H9 (cell line): Measurements from ENCODE around the gene PRR20G. TPM values are rescaled to one million over a fixed set of nuclear protein-coding genes. Genes with fewer than 3 reads are reported as not detected.

Experiments
- DNase-seq: peaks from one replicate; pipeline ENCODE4 v3.0.0-alpha.2; 2017
- H2AFZ ChIP-seq: one replicate; pipeline ENCODE4 v1.6.1; 2013; ENCODE audit warnings: mild to moderate bottlenecking, low read length, control low read depth, moderate library complexity
- H2AK5ac ChIP-seq: 2 replicates; pipeline ENCODE4 v1.6.1; 2013; ENCODE audit warnings: low read length, control low read depth, mixed read lengths; ENCODE audit not compliant: insufficient read length
- H2BK120ac ChIP-seq: one replicate; pipeline ENCODE4 v1.6.1; 2013; ENCODE audit warnings: low read depth, mild to moderate bottlenecking, low read length, control low read depth, inconsistent platforms; ENCODE audit not compliant: poor library complexity, severe bottlenecking
- H2BK12ac ChIP-seq: 2 replicates; pipeline ENCODE4 v1.6.1; 2013; ENCODE audit warnings: low read length, control low read depth, mixed read lengths, low read depth; ENCODE audit not compliant: insufficient read length
- H2BK15ac ChIP-seq: 2 replicates; pipeline ENCODE4 v1.6.1; 2013; ENCODE audit warnings: low read depth, low read length, control low read depth
- H2BK20ac ChIP-seq: one replicate; pipeline ENCODE4 v1.6.1; 2013; ENCODE audit warnings: low read depth, mild to moderate bottlenecking, low read length, control low read depth, inconsistent platforms; ENCODE audit not compliant: poor library complexity, severe bottlenecking
- H2BK5ac ChIP-seq: 2 replicates; pipeline ENCODE4 v1.6.1; 2013; ENCODE audit warnings: low read length, control low read depth, mixed read lengths; ENCODE audit not compliant: insufficient read length
- H3K14ac ChIP-seq: 2 replicates; pipeline ENCODE4 v1.6.1; 2013; ENCODE audit warnings: low read length, control low read depth; ENCODE audit not compliant: insufficient read depth
- H3K18ac ChIP-seq: 2 replicates; pipeline ENCODE4 v1.6.1; 2013; ENCODE audit warnings: low read depth, mild to moderate bottlenecking, mixed read lengths, low read length, control low read depth; ENCODE audit not compliant: insufficient read length
- H3K23ac ChIP-seq: 2 replicates; pipeline ENCODE4 v1.6.1; 2013; ENCODE audit warnings: low read length, control low read depth, mixed read lengths, low read depth; ENCODE audit not compliant: insufficient read length
- H3K23me2 ChIP-seq: 2 replicates; pipeline ENCODE4 v1.6.1; 2013; ENCODE audit warnings: low read depth, mild to moderate bottlenecking, mixed read lengths, low read length, control low read depth; ENCODE audit not compliant: insufficient read length, poor library complexity, severe bottlenecking
- H3K27ac ChIP-seq: 2 replicates; pipeline ENCODE4 v1.5.1; 2013; ENCODE audit warnings: low read length, control low read depth, mixed read lengths, low read depth; ENCODE audit not compliant: insufficient read length
- H3K27me3 ChIP-seq: 2 replicates; pipeline ENCODE4 v1.6.1; 2013; ENCODE audit warnings: low read length, control low read depth, inconsistent platforms; ENCODE audit not compliant: insufficient read depth
- H3K4ac ChIP-seq: 2 replicates; pipeline ENCODE4 v1.6.1; 2013; ENCODE audit warnings: low read depth, mild to moderate bottlenecking, control low read depth, inconsistent platforms, low read length, moderate library complexity
- H3K4me1 ChIP-seq: 2 replicates; pipeline ENCODE4 v1.6.1; 2013; ENCODE audit warnings: low read length, control low read depth, inconsistent platforms; ENCODE audit not compliant: insufficient read depth
- H3K4me2 ChIP-seq: 2 replicates; pipeline ENCODE4 v1.6.1; 2013; ENCODE audit warnings: low read length, control low read depth, mixed read lengths; ENCODE audit not compliant: insufficient read length, insufficient read depth
- H3K56ac ChIP-seq: 2 replicates; pipeline ENCODE4 v1.6.1; 2013; ENCODE audit warnings: low read depth, mild to moderate bottlenecking, mixed read lengths, low read length, control low read depth; ENCODE audit not compliant: insufficient read length
- H3K79me1 ChIP-seq: 2 replicates; pipeline ENCODE4 v1.6.1; 2013; ENCODE audit warnings: low read depth, mild to moderate bottlenecking, moderate library complexity, low read length, control low read depth, inconsistent platforms; ENCODE audit not compliant: insufficient read depth, poor library complexity, severe bottlenecking
- H3K79me2 ChIP-seq: 2 replicates; pipeline ENCODE4 v1.6.1; 2013; ENCODE audit warnings: low read length, control low read depth, inconsistent platforms; ENCODE audit not compliant: insufficient read depth
- H3K9ac ChIP-seq: 2 replicates; pipeline ENCODE4 v1.6.1; 2013; ENCODE audit warnings: low read length, control low read depth, mixed read lengths; ENCODE audit not compliant: insufficient read length; ENCODE audit errors: extremely low read depth
- H3K9me3 ChIP-seq: one replicate; pipeline ENCODE4 v1.6.1; 2013; ENCODE audit warnings: low read depth, low read length, inconsistent platforms; ENCODE audit not compliant: control insufficient read depth
- H3T11ph ChIP-seq: one replicate; pipeline ENCODE4 v1.6.1; 2013; ENCODE audit warnings: mild to moderate bottlenecking, low read length, control low read depth, inconsistent platforms
- H4K20me1 ChIP-seq: one replicate; pipeline ENCODE4 v1.6.1; 2013; ENCODE audit not compliant: control insufficient read depth, insufficient read length, insufficient read depth
- H4K5ac ChIP-seq: 2 replicates; pipeline ENCODE4 v1.6.1; 2013; ENCODE audit warnings: low read depth, mild to moderate bottlenecking, mixed read lengths, low read length, control low read depth; ENCODE audit not compliant: insufficient read length
- H4K8ac ChIP-seq: replicated peaks from 2 replicates; pipeline ENCODE4 v1.6.1; 2013; ENCODE audit warnings: low read length, control low read depth, mixed read lengths, low read depth; ENCODE audit not compliant: insufficient read length
- H4K91ac ChIP-seq: 2 replicates; pipeline ENCODE4 v1.6.1; 2013; ENCODE audit warnings: low read depth, mild to moderate bottlenecking, moderate library complexity, mixed read lengths, low read length, control low read depth; ENCODE audit not compliant: insufficient read length
- H3K27ac Mint-ChIP-seq, 3 experiments: 2 replicates in 2 of 3; 3 replicates in 1 of 3; pipeline ENCODE4 v1.8.0; 2020 to 2021; ENCODE audit warnings: mixed read lengths in 3 of 3, mild to moderate bottlenecking in 1 of 3, moderate library complexity in 1 of 3
- H3K27me3 Mint-ChIP-seq: 2 replicates; pipeline ENCODE4 v1.8.0; 2021; ENCODE audit warnings: low read depth, mild to moderate bottlenecking, moderate library complexity, mixed read lengths
- H3K36me3 Mint-ChIP-seq, 3 experiments: 2 replicates in 2 of 3; 3 replicates in 1 of 3; pipeline ENCODE4 v1.8.0; 2020 to 2021; ENCODE audit warnings: low read depth in 3 of 3, mixed read lengths in 3 of 3; ENCODE audit not compliant: insufficient read depth in 1 of 3
- H3K4me1 Mint-ChIP-seq, 2 experiments: 2 replicates each; pipeline ENCODE4 v1.8.0; 2020; ENCODE audit warnings: mixed read lengths in 2 of 2
- H3K4me3 Mint-ChIP-seq, 2 experiments: 2 replicates in 1 of 2; 3 replicates in 1 of 2; pipeline ENCODE4 v1.8.0; 2020 to 2021; ENCODE audit warnings: mild to moderate bottlenecking in 2 of 2, mixed read lengths in 2 of 2, moderate library complexity in 1 of 2
- H3K9me3 Mint-ChIP-seq, 2 experiments: 2 replicates in 1 of 2; 3 replicates in 1 of 2; pipeline ENCODE4 v1.8.0; 2020; ENCODE audit warnings: mild to moderate bottlenecking in 2 of 2, mixed read lengths in 2 of 2, moderate library complexity in 1 of 2
- CTCF ChIP-seq: fragments of 200-600 bp; sonication (generic); conservative IDR thresholded peaks from 3 replicates; pipeline ENCODE4 v1.8.0; 2021; ENCODE audit warnings: antibody characterized with exemption, mild to moderate bottlenecking
- WGBS: extraction: QIAGEN DNeasy Blood & Tissue Kit; methylation state at CpG from one replicate; pipeline ENCODE4 v1.1.7; 2013; ENCODE audit warnings: missing lambda C conversion rate, low lambda C conversion rate, mixed read lengths; ENCODE audit not compliant: insufficient read length; ENCODE audit errors: extremely low coverage; 5-methylcytosine and 5-hydroxymethylcytosine counted together
- total RNA-seq: library from RNA; stranded (reverse); gene quantifications from 2 replicates; pipeline ENCODE4 v1.2.1, GENCODE V29; 2021

The PRR20G gene
- total RNA-seq, 1 experiment from 2014 or later, result 0.35 TPM

- TF ChIP-seq CTCF, result no peak
- no CpG with 5 or more reads among the region's 2 CpGs for WGBS
- Histone ChIP-seq H2BK120ac (no peak overlapping the region), H2BK12ac (no peak overlapping the region), H2AFZ (no peak overlapping the region), H3K4ac (no peak overlapping the region), H3K18ac (no peak overlapping the region), H3K27me3 (no peaks in the 10 kb centered on the region), H3K4me1 (no peaks in the 10 kb centered on the region), H3K79me1 (no peaks in the 10 kb centered on the region), H3K9me3 (peaks cover 25% of the 10 kb centered on the region), H3K9ac (no peak overlapping the region), H3K23ac (no peak overlapping the region), H3K23me2 (no peaks in the 10 kb centered on the region), H3K79me2 (no peaks in the 10 kb centered on the region), H3K4me2 (no peak overlapping the region), H3T11ph (no peak overlapping the region), H3K27ac (no peak overlapping the region), H2BK15ac (no peak overlapping the region), H4K91ac (no peak overlapping the region), H2AK5ac (no peak overlapping the region), H3K14ac (no peak overlapping the region), H3K56ac (no peak overlapping the region), H2BK5ac (no peak overlapping the region), H4K20me1 (no peaks in the 10 kb centered on the region), H4K8ac (no peak overlapping the region), H2BK20ac (no peak overlapping the region), H4K5ac (no peak overlapping the region)
- H3K27ac Mint-ChIP-seq, result no peak overlapping the region
- DNase-seq, result no peak
- peaks cover 37 to 43% of the 10 kb centered on the region in 2 experiments for H3K9me3 Mint-ChIP-seq
- H3K27me3 Mint-ChIP-seq, result peaks cover 6% of the 10 kb centered on the region
- H3K36me3 Mint-ChIP-seq, result peaks cover 0 to 20% (median under 1%) of the 10 kb centered on the region in 3 experiments; a peak in 4 of 7 replicates
- peaks cover 5 to 7% of the 10 kb centered on the region in 2 experiments for H3K4me1 Mint-ChIP-seq
- no peak overlapping the region for H3K4me3 Mint-ChIP-seq
Observed at GRCh38 chr3:127277561-127277960, 10.3 kb downstream of the PRR20G start.
